Thymus (tissue), 11 donors: Measurements from ENCODE around the gene C5orf58. TPM values are rescaled to one million over a fixed set of nuclear protein-coding genes. Genes with fewer than 3 reads are reported as not detected.

Experiments used
- DNase-seq, 9 donors: peaks; one replicate each; pipeline ENCODE4 v3.0.0-alpha.2; 2013; ENCODE audit warnings: low spot score in 9 of 9, low read depth in 6 of 9, missing footprints in 1 of 9
- H3K27ac ChIP-seq, 2 donors: one replicate each; pipeline ENCODE4 v1.5.1; 2013; ENCODE audit warnings: control low read depth in 1 of 2, low read depth in 1 of 2, low read length in 1 of 2, mild to moderate bottlenecking in 1 of 2, moderate library complexity in 1 of 2
- H3K27me3 ChIP-seq, 2 donors: one replicate each; pipeline ENCODE4 v1.5.1; 2013; ENCODE audit warnings: low read length in 1 of 2; ENCODE audit not compliant: control insufficient read depth in 2 of 2, insufficient read depth in 1 of 2
- H3K36me3 ChIP-seq, 2 donors: one replicate each; pipeline ENCODE4 v1.5.1; 2013; ENCODE audit warnings: low read length in 1 of 2, mild to moderate bottlenecking in 1 of 2, moderate library complexity in 1 of 2; ENCODE audit not compliant: control insufficient read depth in 2 of 2, insufficient read depth in 2 of 2
- H3K4me1 ChIP-seq, 2 donors: one replicate each; pipeline ENCODE4 v1.5.1; 2013; ENCODE audit warnings: low read length in 2 of 2; ENCODE audit not compliant: control insufficient read depth in 2 of 2, insufficient read depth in 2 of 2
- H3K4me3 ChIP-seq, 2 donors: one replicate each; pipeline ENCODE4 v1.5.1; 2013; ENCODE audit warnings: low read length in 2 of 2, control low read depth in 1 of 2, mild to moderate bottlenecking in 1 of 2
- H3K9me3 ChIP-seq, 2 donors: one replicate each; pipeline ENCODE4 v1.5.1; 2013; ENCODE audit warnings: low read length in 1 of 2, mild to moderate bottlenecking in 1 of 2; ENCODE audit not compliant: control insufficient read depth in 2 of 2, insufficient read depth in 1 of 2
- WGBS: extraction: QIAGEN DNeasy Blood & Tissue Kit; methylation state at CpG from one replicate; pipeline ENCODE4 v1.1.7; 2013; 5-methylcytosine and 5-hydroxymethylcytosine counted together
- polyA plus RNA-seq: library from polyadenylated mRNA; stranded (reverse); fragments of 200-250 nt; gene quantifications from one replicate; pipeline ENCODE4 v1.2.3, GENCODE V29; 2013
- total RNA-seq: library from RNA; stranded (reverse); fragments of 120-200 nt; gene quantifications from one replicate; pipeline ENCODE4 v1.2.4, GENCODE V29; 2013
- donor health status: healthy.

Gene C5orf58
- total and polyA plus RNA-seq, 2 donors: 0.48 TPM; not detected in 1

DNA sequence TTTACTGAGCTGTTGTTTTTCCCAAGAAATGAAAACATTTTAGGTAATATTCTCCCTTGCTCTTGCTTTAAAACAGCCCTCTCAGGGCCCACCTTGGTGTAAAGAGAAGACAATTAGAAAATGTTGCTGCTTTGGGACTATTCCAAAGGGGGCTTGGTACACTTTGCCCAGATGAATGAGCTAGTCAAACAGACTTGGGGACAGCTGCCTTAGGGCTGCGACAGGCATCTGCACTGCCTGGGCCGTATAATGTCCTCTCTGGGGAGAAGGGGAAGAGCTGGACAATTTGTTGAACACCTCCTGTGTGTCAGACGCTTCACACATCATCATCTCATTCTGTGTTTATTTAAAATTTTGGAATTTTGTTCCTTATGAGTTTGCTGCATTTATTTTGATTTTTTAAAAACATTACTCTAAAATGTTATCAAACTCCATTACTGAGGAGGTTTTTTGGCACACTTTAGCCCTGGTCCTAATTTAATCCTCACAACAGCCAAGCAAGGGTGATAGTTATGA, 28.8 kb downstream of the C5orf58 start:
- Histone ChIP-seq H3K9me3 (no peaks in the 10 kb centered on the region), H3K36me3 (peaks cover 74 to 97% of the 10 kb centered on the region in 2 donors), H3K4me1 (peaks cover 38 to 43% of the 10 kb centered on the region in 2 donors), H3K27me3 (no peaks in the 10 kb centered on the region), H3K4me3 (no peak overlapping the region), H3K27ac (peak overlapping the region; percentile 86 to 90)
- 96% methylated on average over 3 of the region's 3 CpGs for WGBS
- DNase-seq: no peak

DNA sequence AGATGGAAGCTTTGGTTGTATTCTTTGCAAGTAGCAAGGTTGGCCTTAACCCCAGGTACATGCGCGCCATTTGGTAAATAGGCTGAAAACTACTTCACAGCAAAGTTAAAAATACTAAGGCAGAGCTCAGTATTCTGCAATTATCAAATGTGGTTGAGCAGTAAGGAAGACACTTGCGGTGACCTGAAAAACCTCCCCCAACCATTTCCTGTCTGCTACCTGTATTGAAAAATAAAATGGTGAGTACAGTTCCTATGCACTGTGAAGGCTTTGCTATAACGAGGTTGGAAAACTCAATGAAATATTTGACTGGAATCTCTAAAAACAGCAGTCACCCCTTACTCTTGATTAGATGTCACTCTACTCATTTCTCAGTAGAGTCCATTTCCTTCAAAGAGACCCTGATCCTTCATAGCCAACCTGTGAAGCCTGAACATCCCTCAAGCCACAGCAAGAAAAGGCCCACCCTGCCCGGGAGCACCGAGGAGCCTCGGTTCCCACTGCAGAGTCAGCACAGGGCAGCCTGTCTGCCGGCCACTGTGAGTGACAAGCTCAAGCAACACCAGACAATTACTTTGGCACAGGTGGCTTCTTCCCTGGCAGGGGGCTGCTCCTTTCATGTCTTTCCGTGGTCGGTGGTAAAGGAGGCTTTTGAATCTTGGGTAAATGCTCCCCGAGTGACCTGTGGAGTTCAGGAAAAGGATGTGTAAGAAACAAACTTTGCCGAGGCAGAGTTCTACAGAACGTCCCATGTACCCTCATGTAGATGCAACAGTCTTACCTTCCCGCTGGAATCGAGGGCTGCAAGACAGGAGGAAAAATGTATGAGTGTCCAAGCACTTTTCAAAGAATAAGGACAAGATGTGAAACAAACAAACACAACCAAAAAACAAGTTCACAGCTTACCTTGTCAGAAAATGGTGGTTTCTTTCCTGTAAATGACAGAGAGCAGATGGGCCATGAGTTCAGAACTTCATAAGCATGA, 29.6 kb downstream of the C5orf58 start:
- Histone ChIP-seq H3K27ac (peak overlapping the region; percentile 90 to 93), H3K27me3 (no peaks in the 10 kb centered on the region), H3K36me3 (peaks cover 73 to 96% of the 10 kb centered on the region in 2 donors), H3K4me1 (peaks cover 46 to 51% of the 10 kb centered on the region in 2 donors), H3K4me3 (peak overlapping the region in 1 of 2 donors; percentile 1), H3K9me3 (no peaks in the 10 kb centered on the region)
- peak in 7 of 9 donors; percentile 66 to 90 (median 74) for DNase-seq
- WGBS: 33% methylated on average over 15 of the region's 15 CpGs

DNA sequence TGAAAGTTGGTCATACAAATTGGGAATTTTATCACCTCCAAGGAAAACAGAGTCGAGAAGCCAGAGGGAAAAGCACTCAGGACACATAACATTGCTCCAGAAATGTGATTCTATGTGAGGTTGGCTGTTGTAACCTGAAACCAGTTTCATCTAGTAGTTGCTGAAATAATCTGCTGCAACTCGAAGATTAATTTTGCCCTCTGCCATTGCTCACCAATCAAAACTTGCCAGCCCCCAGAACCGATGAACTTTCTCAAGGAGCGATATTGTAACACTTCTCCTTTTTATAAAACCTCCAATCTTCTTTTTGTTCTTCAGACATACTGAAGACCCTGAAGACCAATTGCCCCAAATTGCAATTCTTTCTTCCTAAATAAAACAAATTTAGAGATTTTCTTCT, 31.1 kb downstream of the C5orf58 start:
- no peaks in the 10 kb centered on the region for H3K9me3 ChIP-seq
- 94% methylated on average over 4 of the region's 4 CpGs for WGBS
- peaks cover 70 to 96% of the 10 kb centered on the region in 2 donors for H3K36me3 ChIP-seq
- no peak for DNase-seq
- no peak overlapping the region for H3K27ac ChIP-seq
- peaks cover 55 to 67% of the 10 kb centered on the region in 2 donors for H3K4me1 ChIP-seq
- no peaks in the 10 kb centered on the region for H3K27me3 ChIP-seq
- H3K4me3 ChIP-seq: no peak overlapping the region

- H3K27me3 ChIP-seq: no peaks in the 10 kb centered on the region
- no peaks in the 10 kb centered on the region for H3K9me3 ChIP-seq
- H3K27ac ChIP-seq: peak overlapping the region in 1 of 2 donors; percentile 44
- H3K36me3 ChIP-seq: peaks cover 68 to 96% of the 10 kb centered on the region in 2 donors
- 76% methylated on average over 5 of the region's 5 CpGs for WGBS
- no peak for DNase-seq
- H3K4me1 ChIP-seq: peaks cover 55 to 77% of the 10 kb centered on the region in 2 donors
- H3K4me3 ChIP-seq: no peak overlapping the region
Observed at GRCh38 chr5:170265522-170265921, 32.7 kb downstream of the C5orf58 start.

DNA sequence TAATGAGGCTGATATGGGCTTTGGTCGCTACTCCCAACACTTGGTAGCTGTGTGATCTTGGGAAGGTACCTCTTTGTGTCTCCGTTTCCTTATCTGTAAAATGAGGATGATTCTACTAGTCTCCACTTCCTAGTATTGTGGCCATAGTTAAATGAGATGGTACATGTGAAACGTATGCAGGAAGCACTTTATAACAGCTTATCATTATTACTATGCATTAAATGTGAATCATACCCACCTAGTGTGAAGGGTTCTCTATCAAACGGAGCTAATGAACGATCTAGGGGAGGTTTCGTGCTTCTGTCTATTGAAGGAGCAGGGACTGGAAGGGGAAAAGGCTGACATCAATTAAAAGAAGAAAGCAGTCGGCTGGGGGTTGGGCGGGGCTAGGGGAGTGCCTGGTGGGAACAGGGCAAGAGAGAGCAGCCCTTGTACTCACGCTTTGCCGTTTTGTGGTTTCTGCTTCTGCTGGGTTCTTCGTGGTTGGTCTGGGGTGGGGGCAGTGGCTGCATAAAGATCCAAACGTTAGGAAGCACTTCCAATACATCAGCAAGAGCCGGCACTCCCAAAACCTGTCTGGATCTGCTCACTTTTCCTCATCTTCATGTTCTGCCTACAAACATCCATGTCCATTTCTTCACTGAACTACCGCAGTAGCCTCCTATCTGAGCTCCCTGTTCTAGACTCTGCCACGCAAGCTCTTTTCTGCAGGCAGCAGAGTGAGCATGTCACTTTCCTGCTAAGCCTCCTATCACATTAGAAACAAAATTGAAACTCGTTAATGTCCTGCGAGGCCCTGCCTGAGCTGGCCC, 34.0 kb downstream of the C5orf58 start:
- no peak overlapping the region for H3K4me3 ChIP-seq
- peaks cover 45 to 71% of the 10 kb centered on the region in 2 donors for H3K4me1 ChIP-seq
- H3K36me3 ChIP-seq: peaks cover 68 to 96% of the 10 kb centered on the region in 2 donors
- no peaks in the 10 kb centered on the region for H3K9me3 ChIP-seq
- WGBS: 38% methylated on average over 17 of the region's 17 CpGs
- peak in 1 of 9 donors; percentile 75 for DNase-seq
- no peaks in the 10 kb centered on the region for H3K27me3 ChIP-seq
- H3K27ac ChIP-seq: peak overlapping the region; percentile 69 to 78

DNA sequence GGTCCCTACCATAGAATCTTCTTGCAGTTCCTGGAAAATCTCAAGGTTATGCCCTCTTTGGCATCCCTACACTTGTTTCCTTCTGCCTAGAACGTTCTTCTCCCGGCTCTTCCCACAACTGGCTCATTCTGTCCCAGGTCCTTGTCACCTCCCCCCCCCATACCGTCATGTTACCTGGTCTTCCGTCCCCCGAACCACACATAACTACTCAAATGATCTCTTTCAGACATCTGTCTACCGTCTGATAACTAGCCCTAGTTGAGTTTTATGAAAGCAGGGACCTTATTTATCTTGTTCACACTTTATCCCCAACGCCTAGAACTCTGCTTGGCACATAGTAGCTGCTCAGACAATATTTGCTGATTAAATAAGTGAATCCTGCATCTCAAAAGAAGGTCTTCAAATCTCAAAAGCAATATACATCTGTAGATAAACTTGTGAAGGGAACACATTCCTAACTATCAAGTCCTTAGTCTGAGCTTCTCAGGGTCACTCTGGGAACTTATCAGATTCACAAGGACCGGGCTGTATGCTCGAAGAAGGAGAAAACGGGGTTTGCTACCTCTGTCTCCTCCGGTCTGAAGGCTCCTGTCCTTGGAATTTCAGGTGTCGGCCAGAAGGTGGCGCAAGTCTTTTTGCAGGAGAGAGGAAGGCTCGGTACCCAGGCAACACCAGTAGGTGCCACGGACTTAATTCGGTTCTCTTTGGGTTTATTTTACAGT, 34.8 kb downstream of the C5orf58 start:
- H3K9me3 ChIP-seq: no peaks in the 10 kb centered on the region
- WGBS: 64% methylated on average over 16 of the region's 16 CpGs
- DNase-seq: peak in 7 of 9 donors; percentile 69 to 87 (median 76)
- H3K4me3 ChIP-seq: no peak overlapping the region
- H3K27ac ChIP-seq: peak overlapping the region; percentile 69 to 78
- peaks cover 67 to 96% of the 10 kb centered on the region in 2 donors for H3K36me3 ChIP-seq
- H3K27me3 ChIP-seq: no peaks in the 10 kb centered on the region
- peaks cover 40 to 65% of the 10 kb centered on the region in 2 donors for H3K4me1 ChIP-seq

DNA sequence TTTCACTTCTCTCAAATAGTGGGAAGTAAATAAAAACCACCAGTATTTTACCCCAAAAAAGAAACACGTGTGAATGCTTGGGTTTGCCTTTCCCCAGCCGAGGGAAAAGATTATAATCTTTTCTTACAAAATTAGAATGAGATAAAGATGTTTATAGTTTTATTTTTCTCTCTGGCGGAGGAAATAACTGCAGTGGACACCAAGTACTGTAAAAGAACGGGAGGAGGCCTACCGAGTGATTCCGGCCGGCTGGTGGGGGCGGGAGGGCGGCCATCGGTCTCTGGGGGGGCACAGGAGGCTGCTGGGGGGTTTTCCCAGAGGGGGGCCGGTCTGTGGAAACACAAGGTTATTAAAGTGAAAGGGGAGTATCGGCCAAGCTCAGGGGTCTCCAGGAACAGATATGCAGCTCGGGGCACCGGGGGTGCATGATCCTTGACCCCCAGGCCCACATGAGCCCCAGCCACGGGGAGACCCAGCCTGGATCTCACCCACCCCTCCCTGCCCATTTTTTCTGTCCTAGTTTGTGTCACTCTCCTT, 35.4 kb downstream of the C5orf58 start:
- Histone ChIP-seq H3K27ac (peak overlapping the region; percentile 58 to 68), H3K4me3 (no peak overlapping the region), H3K36me3 (peaks cover 69 to 95% of the 10 kb centered on the region in 2 donors), H3K9me3 (no peaks in the 10 kb centered on the region), H3K27me3 (no peaks in the 10 kb centered on the region), H3K4me1 (peaks cover 36 to 63% of the 10 kb centered on the region in 2 donors)
- no peak for DNase-seq
- WGBS: 77% methylated on average over 15 of the region's 15 CpGs

GRCh38 chr5:170268884-170269283, 36.1 kb downstream of the C5orf58 start:
- 41% methylated on average over 3 of the region's 3 CpGs for whole genome bisulfite sequencing
- Histone ChIP-seq H3K36me3 (peaks cover 73 to 96% of the 10 kb centered on the region in 2 donors), H3K27ac (peak overlapping the region; percentile 44 to 68), H3K4me1 (peaks cover 32 to 65% of the 10 kb centered on the region in 2 donors), H3K4me3 (no peak overlapping the region), H3K9me3 (no peaks in the 10 kb centered on the region), H3K27me3 (no peaks in the 10 kb centered on the region)
- DNase-seq: no peak
